GM21526 (cell line): Measurements from ENCODE around the gene BRS3.
"Not testable (repeated sequence)": the region's sequence is repeated elsewhere in the genome, so short reads cannot be mapped to it uniquely, and the experiment has no call there.

ENCODE experiments used
- ATAC-seq: cut with Tn5 transposase; IDR thresholded peaks from one replicate; pipeline ENCODE4 v1.9.1; 2021; ENCODE audit warnings: moderate library complexity; ENCODE audit not compliant: unreplicated experiment, low FRiP score

BRS3 gene

DNA sequence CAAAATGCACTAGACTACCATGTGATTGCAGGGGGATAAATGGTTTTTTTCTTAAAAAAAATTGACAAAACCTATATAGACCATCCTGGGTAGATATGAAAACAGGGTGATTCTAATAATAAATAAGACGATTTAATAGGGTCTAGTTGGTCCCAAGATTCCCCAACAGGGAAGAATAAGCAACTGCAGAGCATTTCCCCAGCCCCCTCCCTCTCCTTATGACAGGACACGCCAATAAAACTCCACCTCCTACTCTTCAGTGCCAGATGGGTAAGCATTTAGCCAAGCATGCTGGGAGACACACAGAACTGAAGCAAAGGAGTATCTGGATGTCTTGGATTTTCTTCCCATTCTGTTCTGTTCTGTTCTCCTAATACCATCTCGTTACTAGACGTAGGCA, at the start of gene BRS3:
Gene BRS3, plus strand, starts transcription at position 301 of the 400 bp plus-strand sequence. CDS start 168 bp downstream, outside the sequence.
- ATAC-seq, result no peak

DNA sequence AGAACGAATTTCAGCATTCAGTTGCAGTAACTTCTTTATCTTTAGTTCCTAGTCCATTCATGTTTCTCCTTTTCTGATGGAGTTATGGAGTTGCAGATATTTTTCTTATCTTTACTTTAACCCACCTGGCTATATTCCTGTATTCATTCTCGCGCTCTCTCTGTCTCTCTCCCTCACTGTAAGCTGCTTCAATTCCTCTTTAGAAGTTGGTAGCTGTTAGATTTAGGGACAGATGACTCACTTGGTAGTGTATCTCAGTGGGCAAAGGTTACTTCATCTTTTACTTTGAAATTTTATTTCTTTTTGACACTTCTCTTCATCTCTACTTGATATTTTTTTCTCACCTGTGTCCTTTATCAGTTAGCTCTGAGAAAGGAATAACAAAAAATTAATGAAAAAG, 49.6 kb upstream of the BRS3 start:
- no peak for ATAC-seq

DNA sequence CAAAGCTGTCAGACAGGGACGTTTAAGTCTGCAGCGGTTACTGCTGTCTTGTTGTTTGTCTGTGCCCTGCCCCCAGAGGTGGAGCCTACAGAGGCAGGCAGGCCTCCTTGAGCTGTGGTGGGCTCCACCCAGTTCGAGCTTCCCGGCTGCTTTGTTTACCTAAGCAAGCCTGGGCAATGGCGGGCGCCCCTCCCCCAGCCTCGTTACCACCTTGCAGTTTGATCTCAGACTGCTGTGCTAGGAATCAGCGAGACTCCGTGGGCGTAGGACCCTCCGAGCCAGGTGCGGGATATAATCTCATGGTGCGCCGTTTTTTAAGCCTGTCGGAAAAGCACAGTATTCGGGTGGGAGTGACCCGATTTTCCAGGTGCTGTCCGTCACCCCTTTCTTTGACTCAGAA, 42.1 kb upstream of the BRS3 start:
- ATAC-seq, result not testable (repeated sequence)

DNA sequence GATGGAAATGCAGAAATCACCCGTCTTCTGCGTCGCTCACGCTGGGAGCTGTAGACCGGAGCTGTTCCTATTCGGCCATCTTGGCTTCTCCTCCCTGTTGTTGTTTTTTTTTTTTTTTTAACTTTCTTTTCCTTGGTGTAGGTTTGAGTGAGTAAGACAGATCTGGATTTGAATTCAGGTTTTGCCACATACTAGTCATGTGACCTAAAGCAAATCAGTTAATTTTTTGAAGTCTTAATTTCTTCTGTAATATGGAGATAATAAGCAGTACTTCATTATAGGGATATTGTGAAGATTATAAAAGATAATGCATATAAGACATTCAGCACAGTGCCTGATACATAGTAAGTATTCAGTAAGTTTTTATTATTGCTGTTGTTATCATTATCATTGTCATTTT, 41.5 kb upstream of the BRS3 start:
- no peak for ATAC-seq

GRCh38 chrX:136447308-136447707, 40.4 kb upstream of the BRS3 start:
- ATAC-seq, result no peak

DNA sequence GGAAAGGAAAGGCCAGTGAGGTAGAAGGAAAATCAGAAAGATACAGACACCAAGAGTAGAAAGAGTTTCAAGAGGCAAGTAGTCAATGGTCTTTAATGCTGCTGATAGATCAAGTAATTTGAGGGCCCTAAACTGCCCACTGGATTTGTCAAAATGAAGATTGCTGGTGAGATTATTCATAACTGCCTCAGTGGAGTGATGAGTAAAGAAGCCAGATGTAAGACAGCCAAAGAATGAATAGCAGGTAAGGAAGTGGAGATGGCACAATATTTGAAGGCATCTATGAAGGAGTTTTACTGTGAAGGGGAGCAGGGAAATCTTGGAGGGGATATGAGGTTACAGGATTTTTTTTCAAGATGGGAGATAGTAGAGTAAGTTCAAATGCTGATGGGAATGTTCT, 39.8 kb upstream of the BRS3 start:
- ATAC-seq, result no peak

DNA sequence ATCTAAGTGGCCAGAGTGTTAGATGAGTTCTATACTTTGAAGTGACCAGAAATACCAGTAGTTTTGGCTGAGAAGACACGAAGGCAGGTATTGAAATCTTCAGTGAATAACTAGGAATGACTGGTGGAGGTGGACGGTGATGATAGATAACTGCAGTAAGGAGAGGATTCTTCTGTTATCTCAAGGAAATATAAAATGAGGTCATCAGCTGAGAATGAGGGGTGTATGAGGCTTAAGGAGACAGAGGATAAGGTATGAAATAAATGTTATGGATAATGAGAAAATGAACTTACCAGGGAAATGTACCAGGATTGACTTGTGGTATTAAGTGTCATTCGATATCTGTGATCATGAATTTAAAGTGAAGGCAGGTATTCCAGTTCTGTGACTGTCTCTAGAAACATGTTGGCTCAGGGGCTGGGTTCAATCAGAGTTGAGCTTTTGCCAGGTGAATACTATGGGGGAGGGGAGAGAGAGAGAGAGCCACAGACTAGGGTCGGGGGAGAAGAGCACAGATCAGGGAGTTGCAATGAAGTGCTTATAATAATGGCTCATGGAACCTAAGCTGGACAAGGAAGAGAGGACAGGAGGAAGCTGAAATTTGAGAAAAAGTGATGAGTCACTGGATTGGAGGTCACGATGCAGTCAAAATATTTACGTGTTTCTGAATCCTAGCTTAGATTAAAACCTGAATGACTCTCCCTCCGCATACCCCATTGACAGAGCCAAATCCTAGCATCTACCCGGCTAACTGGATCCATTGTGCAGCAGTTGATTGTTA, 37.5 kb upstream of the BRS3 start:
- no peak for ATAC-seq

GRCh38 chrX:136452614-136453013, 35.1 kb upstream of the BRS3 start:
- no peak for ATAC-seq

GRCh38 chrX:136453114-136453513, 34.6 kb upstream of the BRS3 start:
- no peak for ATAC-seq

GRCh38 chrX:136453771-136454170, 34.0 kb upstream of the BRS3 start:
- ATAC-seq, result no peak

DNA sequence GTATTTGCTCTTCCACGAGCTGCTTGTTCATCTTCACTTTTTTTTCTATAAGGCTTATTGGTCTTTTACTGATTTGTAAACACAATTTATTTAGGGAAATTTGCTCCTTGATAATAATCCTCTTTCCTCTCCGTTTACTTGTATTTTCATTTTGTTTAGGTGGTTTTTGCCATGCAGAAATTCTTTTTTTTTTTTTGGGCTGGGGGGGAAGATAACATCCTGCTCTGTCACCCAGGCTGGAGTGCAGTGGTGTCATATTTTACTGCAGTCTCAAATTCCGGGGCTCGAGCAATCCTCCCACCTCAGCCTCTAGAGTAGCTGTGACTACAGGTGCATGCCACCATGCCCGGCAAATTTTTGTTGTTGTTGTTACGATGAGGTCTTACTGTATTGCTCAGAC, 31.6 kb upstream of the BRS3 start:
- no peak for ATAC-seq

DNA sequence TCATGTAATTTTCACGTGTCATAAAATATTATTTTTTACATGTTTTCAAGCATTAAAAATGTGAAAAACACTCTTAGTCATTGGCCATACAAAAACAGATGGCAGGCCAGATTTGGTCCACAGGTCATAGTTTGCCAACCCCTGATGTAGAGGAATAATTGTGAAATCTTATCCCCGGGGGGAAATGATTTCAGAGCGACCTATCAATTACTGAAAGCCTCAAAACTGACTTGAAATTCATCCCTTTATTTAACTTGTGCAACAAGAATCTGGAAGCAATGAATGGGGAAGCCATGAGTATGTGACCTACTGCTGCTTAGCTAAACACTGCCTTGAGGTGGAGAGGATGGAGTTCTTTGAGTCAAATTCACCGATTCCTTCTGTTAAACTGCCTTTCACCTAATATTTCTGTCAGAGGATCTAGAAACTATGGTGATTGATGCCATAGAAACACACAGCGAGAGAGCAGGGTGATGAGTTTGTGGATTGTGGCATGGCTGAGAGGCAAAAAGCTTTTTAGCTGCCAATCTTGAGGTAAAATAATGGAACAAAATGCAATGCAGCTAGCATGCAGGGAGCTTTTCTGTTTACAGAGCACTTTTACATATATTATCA, 30.3 kb upstream of the BRS3 start:
- ATAC-seq, result no peak

DNA sequence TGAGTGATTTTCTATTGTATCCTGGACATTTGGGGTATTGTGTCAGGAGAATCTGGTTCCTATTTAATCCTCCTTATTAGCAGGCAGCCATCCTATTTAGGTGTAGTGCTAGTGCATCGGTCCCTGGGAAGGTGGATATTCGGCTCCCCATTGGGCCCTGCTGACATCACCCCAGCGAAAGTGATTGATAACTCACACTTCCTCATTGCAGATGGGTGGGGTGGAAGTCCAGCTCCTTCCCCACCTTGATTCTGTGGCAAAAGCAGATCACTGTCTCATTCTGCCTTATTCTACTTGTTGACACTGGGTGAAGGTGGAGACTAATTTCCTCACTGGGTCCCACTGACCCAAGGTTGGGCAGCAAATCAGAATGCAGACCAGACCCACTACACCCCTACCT, 23.2 kb upstream of the BRS3 start:
- no peak for ATAC-seq

GRCh38 chrX:136467303-136467702, 20.4 kb upstream of the BRS3 start:
- ATAC-seq, result peak; percentile 59

GRCh38 chrX:136468391-136469103, 19.2 kb upstream of the BRS3 start:
- no peak for ATAC-seq

DNA sequence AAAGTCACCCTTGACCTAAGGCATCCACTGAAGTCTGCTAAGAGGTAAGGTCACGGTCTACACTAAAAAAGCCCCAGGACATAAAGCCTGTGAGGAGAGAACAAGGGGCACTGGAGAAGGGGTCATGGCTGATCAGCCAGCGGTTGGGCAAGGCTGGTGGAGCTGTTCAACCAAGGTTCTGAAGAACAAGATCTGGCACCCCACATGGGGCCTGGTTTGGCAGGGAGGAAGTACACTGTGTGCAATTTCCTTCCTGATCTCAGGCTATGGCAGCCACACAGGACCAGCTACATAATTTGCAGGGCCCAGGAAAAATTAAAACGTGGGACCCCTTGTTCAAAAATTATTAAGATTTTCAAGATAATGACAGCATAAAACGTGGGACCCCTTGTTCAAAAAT, 14.1 kb upstream of the BRS3 start:
- no peak for ATAC-seq

- no peak for ATAC-seq
Observed at GRCh38 chrX:136475236-136475635, 12.5 kb upstream of the BRS3 start.

DNA sequence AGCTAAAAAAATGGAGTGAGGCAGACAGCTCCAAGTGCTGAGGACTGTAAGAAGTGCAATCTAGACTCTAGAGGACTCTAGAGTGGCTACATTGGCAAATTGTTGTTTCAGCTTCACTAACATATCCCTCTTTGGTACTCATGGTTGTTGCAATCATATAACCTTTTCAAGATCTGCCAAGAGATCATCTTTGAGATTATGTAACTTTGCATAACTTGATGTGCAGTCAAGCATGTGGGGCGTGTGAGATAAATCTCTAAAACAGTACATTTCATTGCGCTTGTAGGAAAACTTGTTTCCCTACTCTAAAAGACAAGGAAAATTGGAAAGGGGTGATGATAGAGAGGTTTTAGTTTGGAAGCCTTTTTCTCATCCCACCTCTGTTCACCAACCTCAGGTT, 11.2 kb upstream of the BRS3 start:
- no peak for ATAC-seq

DNA sequence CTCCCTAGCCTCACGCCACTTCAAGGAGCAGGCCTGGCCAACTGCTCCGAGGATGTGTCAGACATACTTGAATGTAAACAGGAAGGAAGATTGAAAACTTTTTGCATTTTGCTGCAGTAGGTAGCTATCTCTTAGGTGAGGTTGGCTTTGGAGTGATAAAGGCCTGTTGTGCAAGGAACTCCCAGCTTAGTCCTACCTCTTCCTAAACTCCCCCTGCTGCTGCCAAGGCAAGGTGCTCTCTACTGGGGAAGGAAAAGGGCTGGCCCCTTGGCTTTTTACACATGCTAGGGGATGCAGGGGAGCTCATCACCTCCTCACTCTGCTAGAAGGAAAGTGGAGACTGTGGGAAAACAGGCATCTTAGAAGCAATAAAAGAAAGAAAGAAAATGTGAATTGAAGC, 10.7 kb upstream of the BRS3 start:
- ATAC-seq, result no peak

DNA sequence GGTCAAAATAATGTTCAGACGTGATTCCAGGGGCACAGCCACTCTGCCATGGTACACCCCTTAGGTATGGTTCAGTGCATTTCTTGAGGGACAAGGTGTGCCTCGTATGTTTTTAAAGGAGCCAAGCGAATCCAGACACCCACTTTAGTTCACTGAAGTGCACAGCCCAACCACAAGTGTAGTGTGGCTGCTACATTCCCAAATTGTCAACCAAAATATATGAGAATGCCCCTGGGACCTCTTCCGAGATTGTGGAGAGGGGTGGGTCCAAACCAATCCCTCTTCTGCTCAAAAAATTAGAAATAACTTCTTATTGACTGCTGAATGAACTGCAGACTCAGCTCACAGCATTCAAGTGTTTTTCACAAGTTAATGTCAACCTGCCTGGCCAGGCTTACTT, 7.4 kb upstream of the BRS3 start:
- no peak for ATAC-seq

DNA sequence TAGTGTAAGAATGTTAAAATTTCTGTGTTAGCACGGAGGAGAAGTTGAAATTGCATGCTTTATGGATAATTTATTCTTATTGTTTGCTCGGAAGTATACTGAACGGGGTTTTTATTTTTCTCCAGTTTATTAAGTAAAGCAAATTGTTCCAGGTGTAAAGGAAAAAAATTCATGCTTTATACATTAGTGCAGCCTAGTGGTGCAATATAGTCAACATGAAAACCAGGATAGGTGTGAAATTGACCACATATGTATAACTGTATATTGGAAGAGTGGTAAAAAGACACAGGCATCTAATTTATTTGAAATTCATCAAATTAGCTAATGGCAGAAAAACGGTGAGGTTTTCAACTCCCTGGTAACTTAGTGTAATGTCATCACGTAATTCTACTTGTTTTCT, 959 bp downstream of the BRS3 start:
- ATAC-seq, result no peak

DNA sequence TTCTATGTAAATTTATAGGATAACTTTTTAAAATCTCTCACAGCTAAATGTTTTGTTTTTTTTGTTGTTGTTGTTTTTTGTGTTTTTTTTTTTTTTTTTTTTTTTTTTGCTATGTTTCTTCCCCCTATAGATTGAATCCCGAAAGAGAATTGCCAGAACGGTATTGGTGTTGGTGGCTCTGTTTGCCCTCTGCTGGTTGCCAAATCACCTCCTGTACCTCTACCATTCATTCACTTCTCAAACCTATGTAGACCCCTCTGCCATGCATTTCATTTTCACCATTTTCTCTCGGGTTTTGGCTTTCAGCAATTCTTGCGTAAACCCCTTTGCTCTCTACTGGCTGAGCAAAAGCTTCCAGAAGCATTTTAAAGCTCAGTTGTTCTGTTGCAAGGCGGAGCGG, 4.1 kb downstream of the BRS3 start:
- ATAC-seq, result no peak
